BE2C (cell line): ENCODE data around the gene LIPG.

Experiments used
- DNase-seq: peaks from one replicate; pipeline ENCODE4 v3.0.0-alpha.2; 2020
- H3K27me3 ChIP-seq: fragments of 250-450 bp; sonication (Bioruptor Pico); 2 replicates; pipeline ENCODE4 v1.5.1; 2020; ENCODE audit warnings: mild to moderate bottlenecking
- H3K36me3 ChIP-seq: fragments of 250-450 bp; sonication (Bioruptor Pico); 2 replicates; pipeline ENCODE4 v1.5.1; 2020; ENCODE audit warnings: mild to moderate bottlenecking
- H3K4me1 ChIP-seq: fragments of 250-450 bp; sonication (Bioruptor Pico); 2 replicates; pipeline ENCODE4 v1.5.1; 2020
- H3K4me3 ChIP-seq: 2 replicates; pipeline ENCODE4 v1.5.1; 2011; ENCODE audit warnings: low read depth, low read length
- H3K9me3 ChIP-seq: fragments of 250-450 bp; sonication (Bioruptor Pico); 2 replicates; pipeline ENCODE4 v1.5.1; 2020
- TF ChIP-seq, protein P1 (sequence below): IDR thresholded peaks from 2 replicates; pipeline ENCODE4 v1.5.1; 2012; ENCODE audit warnings: mild to moderate bottlenecking, low read depth, low read length

The LIPG gene

DNA sequence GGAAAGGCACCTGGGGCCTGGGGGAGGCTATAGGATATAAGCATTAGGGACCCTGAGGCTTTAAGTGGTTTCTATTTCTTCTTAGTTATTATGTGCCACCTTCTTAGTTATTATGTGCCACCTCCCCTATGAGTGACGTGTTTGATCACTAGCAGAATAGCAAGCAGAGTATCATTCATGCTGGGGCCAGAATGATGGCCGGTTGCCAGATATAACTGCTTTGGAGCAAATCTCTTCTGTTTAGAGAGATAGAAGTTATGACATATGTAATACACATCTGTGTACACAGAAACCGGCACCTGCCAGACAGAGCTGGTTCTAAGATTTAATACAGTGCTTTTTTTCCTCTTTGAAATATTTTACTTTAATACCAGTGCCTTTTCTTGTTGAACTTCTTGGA is 29.4 kb downstream of the LIPG start:
- Histone ChIP-seq H3K9me3 (no peaks in the 10 kb centered on the region), H3K4me1 (no peaks in the 10 kb centered on the region), H3K36me3 (no peaks in the 10 kb centered on the region), H3K27me3 (no peaks in the 10 kb centered on the region), H3K4me3 (no peak overlapping the region)
- TF ChIP-seq, protein P1, sequence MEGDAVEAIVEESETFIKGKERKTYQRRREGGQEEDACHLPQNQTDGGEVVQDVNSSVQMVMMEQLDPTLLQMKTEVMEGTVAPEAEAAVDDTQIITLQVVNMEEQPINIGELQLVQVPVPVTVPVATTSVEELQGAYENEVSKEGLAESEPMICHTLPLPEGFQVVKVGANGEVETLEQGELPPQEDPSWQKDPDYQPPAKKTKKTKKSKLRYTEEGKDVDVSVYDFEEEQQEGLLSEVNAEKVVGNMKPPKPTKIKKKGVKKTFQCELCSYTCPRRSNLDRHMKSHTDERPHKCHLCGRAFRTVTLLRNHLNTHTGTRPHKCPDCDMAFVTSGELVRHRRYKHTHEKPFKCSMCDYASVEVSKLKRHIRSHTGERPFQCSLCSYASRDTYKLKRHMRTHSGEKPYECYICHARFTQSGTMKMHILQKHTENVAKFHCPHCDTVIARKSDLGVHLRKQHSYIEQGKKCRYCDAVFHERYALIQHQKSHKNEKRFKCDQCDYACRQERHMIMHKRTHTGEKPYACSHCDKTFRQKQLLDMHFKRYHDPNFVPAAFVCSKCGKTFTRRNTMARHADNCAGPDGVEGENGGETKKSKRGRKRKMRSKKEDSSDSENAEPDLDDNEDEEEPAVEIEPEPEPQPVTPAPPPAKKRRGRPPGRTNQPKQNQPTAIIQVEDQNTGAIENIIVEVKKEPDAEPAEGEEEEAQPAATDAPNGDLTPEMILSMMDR, result no peak
- DNase-seq, result no peak

DNA sequence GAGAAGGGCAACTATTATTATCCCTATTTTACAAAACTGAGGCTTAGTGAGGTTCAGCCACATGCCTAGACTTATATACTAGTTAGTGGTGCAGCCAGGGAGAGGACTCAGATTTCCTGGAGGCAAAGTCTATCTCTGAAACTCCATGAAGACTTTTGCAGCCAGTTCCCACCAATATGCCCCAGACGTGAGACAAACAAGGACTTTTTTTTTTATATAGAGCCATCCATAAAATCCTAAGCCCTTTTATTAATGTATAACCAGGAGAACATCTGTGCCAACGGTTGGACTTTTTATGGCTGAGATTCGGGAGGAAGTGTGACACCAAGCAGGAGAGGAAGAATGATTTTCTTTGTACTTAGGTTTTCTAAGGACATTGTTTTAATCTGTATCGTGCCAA is 29.9 kb downstream of the LIPG start:
- TF ChIP-seq, protein P1, result no peak
- Histone ChIP-seq H3K4me1 (no peaks in the 10 kb centered on the region), H3K36me3 (no peaks in the 10 kb centered on the region), H3K27me3 (no peaks in the 10 kb centered on the region), H3K9me3 (no peaks in the 10 kb centered on the region), H3K4me3 (no peak overlapping the region)
- DNase-seq, result no peak

DNA sequence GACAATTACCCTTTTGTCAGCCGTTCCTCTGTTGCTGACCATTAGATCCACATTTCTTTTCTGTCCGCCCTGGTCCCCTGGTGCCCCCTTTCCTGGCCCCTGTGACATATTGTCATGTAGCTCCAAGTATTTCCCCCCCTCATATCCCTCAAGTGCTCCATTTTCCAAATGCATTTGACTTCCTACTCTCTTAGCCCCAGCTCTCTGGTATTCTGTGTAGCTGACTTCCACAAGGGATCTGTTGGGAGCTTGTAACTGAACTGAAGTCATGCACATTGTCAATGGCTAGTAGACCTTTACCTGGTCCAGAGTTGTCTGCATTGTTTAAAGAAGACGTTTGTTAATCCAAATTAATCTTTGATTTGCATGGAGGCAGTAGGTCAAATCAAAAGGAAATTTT is 34.8 kb downstream of the LIPG start:
- TF ChIP-seq, protein P1, result no peak
- no peak overlapping the region for H3K4me3 ChIP-seq
- no peaks in the 10 kb centered on the region for H3K36me3 ChIP-seq
- H3K27me3 ChIP-seq, result no peaks in the 10 kb centered on the region; the same call in none of the 2 replicates
- DNase-seq, result no peak
- no peaks in the 10 kb centered on the region; the same call in 1 of the 2 replicates for H3K4me1 ChIP-seq
- no peaks in the 10 kb centered on the region for H3K9me3 ChIP-seq

DNA sequence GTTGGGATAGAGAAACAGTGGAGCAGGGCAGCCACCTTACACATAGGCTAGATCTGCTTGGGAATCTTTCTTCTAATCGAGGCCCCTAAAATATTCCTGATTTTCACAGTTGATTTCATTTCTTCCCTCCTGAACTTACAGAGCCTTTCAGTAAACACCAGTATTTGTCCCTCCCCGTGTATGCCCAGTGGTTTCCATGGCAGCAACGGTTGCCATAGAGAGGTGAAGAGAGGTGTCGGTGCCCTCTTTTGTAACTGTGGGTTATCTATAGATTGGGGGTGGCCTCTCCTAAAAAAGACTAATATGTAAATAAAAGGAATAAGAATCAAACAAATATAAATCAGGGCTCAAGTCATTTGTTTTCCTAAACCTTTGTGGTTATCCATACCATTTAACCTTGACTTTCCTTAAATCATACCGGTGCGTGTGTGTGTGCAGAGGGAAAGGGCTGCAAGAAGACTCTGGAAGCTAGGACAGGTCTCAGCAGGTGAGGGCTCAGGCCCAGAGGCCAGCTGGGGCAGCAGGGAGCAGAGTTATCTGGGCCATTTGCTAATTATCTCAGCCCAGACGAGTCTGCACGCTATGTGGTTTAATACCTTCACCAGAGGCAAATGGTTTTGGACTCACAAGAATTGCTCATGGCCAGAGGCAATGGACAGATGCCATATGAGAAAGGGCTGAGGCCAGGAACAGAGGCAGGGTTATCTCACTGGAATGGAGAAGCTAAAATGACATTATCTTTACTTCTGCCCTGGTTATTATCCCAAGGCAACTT is 35.5 kb downstream of the LIPG start:
- TF ChIP-seq, protein P1, result no peak
- Histone ChIP-seq H3K4me3 (no peak overlapping the region), H3K36me3 (no peaks in the 10 kb centered on the region), H3K4me1 (no peaks in the 10 kb centered on the region; the same call in 1 of the 2 replicates), H3K27me3 (no peaks in the 10 kb centered on the region; the same call in none of the 2 replicates), H3K9me3 (no peaks in the 10 kb centered on the region)
- peak; percentile 71 for DNase-seq

DNA sequence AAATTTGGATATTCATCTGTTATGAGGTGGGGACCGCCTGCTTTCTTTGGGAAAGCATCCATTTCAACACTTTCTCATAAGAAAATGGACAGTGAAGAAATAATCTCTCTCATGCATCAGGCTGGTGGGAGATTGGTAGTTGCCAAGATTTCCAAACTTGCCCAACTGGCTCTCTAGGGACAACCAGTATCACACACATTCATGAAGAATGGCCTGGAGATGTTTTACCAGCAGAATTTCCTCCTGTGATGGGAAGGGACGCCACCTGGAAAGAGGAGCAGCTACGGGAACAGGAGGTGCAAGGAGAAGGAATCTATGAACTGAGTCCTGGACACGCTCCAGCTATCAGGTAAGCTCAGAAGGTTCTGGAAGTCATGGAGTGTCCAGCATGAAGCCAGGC is 39.4 kb downstream of the LIPG start:
- Histone ChIP-seq H3K4me3 (no peak overlapping the region), H3K36me3 (no peaks in the 10 kb centered on the region), H3K4me1 (no peaks in the 10 kb centered on the region; the same call in 1 of the 2 replicates), H3K27me3 (no peaks in the 10 kb centered on the region; the same call in none of the 2 replicates), H3K9me3 (no peaks in the 10 kb centered on the region)
- TF ChIP-seq, protein P1, result no peak
- no peak for DNase-seq
